Midbrain (tissue), 1 donor: ENCODE results near the gene APOC3.
A peak's percentile ranks its signal among the peaks of the same experiment; 100 is the strongest.

Experiments
- DNase-seq: peaks from one replicate; lab custom pipeline; 2025; lab: John Stamatoyannopoulos, UW

Gene APOC3

DNA sequence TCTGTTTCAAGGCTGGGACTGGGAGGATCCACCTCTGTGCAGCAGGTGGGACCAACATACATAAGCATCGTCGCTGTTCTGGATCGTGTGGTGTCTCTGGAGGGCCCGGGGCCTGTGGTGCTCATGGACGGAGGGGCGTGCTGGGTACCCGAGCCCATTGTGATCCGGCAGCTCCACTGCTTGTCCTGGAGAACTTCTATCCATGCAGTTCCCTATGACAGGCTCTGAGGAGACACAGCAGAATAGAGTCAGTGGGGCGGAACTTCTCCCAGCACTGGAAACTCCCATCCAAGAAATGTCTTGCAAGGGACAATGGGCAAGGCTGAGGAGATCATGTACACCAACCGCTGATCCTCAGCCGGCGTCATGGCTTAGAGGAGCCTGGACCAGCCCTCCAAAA lies 19.4 kb downstream of the APOC3 start:
- DNase-seq: no peak

DNA sequence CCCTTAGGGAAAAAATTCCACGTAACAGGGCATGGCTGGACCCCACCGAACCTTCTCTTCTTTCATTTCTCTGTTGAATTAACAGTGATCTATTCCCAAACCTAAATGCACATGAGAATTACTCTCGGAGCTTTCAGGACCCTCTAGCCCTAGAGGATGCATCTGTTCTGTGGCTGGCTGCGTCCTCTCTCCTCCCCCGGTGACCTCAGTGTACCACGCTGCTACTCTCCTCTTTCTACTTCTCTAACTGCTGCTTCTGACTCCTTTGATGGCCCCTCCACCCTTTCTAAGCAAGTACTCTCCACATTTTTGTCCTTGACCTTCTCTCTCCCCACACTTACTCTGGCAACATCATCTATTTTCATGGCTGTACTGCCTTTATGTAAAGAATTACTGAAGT lies 19.8 kb downstream of the APOC3 start:
- DNase-seq: no peak

DNA sequence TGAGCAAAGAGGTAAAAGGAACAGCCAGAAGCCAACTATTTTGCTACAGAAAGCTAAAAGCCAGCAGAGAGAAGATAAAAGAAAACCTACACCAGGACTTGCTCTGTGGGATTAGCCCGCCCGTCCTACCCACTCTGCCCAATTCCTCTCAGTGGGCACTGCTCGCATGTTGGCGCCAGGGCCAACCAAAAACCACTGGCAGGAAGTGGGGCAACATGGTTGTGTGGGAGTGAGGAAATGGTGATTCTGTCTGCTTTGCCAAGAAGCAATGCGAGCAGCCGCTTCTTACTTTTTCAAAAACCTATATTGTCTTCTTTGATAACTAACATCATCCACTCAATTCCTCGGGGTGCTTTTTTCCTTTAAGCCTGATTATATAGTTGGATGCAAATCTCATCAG lies 21.9 kb downstream of the APOC3 start:
- no peak for DNase-seq

DNA sequence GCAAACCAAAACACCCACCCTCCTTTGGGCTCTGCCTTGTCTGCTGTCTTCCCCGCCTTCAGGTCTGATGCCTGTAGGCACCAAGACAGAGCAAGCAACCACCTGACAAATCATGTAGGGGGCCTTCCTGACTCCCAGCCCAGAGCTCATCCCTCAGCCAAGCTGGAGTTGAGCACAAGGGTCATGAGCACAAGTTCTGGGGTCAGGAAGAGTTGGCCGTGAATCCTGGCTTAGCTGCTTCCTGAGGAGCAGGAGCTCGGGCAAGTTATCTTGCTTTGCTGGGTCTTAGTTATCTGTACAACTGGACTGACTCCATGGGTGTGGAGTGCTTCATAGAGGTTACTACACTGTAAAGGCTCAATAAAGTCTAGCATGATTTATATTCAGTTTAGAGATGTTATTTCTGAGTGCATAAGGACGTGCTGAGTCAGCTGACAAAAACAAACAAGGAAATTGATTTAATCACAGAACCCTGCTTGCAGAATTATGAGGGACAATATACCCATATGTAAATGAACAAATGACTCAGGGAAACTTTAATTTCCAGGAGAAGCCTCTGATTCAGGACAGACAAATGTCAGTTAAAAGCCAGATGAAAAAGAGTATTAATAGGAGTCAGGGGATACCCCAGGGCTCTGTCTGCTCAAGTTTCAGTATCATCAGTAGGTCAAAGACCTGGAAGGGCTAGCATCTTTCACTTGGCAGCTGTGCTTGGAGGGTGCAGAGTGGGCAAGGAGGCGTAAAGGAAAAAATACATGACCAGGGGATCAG lies 22.7 kb downstream of the APOC3 start:
- DNase-seq: no peak

DNA sequence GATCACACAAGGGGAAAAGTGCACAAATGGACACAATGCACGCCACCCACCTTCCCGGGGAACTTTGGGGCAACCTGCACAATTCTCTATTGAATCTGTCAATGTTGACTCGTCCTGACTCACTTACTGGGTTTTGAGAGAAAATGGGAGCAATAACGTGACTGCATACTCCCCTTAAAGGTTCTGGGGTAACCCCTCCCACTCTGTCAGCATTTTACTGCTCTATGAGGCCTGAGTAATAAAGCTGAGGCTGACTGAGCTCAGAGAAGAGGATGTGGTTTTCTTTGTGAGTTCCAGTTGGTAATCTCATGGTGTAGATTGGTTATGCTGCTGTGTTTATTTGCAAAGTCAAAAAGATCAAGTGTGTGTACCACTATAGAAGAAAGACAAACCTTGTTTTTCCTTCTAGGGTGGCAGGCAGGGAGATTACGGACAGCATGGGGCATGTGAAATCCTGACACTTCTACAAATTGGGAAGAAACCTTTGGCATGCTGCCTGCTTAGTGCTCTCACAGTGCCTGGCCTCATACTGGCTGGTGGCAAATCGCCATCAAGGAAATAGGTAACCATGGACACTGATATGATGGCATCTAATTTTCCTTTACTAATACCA lies 23.9 kb downstream of the APOC3 start:
- no peak for DNase-seq

DNA sequence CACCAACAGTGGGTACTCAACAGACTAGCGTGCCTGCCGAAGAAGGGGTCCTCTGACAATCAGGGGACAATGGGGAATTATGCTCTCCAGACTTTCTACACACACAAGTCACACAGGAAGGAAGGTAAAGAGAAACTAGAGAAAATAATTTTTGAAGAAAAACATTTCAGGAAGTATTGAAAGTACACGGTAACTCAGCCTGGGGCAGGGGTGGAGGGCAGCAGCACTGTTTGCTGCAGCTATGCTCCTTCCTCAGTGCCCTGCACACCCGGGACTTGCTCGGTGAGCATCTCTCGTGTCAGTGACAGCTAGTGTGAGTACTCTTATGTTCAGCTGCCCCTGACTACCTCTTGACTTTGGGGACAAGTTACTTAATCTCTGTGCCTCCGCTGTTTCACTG lies 25.7 kb downstream of the APOC3 start:
- DNase-seq: no peak

DNA sequence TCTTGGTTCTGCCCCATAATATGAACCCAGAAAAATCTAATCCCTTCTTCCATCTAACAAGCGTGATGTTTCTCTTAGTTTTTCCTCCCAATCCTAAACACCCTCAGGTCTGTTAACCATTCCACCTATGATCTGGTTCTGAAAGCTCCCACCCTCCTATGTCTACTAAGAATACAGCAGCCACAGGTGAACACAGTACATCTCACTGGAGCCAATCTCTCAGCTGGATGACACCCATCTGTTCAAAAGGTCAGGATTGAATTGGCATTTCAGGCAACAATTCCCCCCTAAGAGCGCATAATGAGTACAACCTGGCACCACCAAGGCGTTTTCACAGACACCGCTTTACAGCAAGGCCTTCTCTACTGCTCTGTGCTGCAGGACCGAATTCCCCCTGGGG lies 26.7 kb downstream of the APOC3 start:
- DNase-seq: no peak

DNA sequence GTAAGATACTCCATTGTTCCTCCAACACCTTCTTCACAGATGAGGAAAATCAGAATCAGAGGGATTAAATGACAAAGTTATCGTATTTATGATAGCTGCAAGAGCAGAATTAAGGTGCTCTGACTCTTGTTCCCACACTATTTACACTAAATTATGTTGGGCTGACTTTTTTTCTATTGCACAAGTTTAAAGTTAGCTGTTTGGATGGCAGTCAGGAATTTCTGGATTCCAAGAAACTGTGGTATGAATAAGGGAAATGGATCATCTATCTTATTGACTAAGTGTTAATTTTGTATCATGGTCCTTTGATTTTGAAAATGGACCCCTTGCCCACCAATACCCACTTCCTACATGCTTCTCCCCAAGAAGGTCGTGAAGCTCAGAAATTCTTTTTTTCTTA lies 27.6 kb downstream of the APOC3 start:
- DNase-seq: no peak

DNA sequence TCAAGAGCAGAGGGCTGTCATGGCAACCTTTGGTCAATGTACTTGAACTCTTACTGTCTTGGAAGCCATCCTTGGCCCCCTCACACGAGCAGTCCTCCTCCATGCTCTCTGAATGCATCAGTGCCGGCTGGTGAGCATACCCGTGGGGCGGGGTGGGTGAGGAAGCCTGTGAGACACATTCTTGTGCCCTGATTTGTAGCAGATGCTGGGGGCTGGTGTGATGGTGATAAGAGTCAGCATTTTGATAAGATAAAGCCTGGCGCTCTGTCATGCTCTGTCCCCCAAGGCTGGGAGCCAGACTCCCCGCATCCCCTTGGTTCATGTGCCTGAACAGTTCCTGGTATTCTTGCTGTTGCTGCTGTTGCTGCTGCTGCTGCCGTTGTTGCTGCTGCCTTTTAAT lies 28.2 kb downstream of the APOC3 start:
- DNase-seq: no peak

DNA sequence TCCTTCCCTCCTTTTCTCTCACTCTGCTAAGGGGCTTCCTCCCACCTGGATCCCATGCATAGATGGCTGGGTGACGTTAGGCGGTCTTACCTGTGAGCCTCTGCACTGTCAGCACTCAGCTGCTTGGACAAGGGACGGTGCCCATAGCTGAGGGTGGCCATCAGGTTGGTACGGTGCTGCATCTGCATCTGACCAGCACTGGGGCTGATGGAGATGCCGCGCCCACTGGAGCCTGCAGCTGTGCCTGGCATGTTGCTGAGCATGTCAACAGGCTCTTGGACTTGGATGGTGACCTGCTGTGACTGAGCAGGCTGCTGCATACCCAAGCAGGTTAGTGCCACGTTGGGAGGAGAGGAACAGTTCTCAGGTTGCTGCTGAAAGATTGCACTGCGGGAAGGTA lies 29.5 kb downstream of the APOC3 start:
- DNase-seq: no peak

DNA sequence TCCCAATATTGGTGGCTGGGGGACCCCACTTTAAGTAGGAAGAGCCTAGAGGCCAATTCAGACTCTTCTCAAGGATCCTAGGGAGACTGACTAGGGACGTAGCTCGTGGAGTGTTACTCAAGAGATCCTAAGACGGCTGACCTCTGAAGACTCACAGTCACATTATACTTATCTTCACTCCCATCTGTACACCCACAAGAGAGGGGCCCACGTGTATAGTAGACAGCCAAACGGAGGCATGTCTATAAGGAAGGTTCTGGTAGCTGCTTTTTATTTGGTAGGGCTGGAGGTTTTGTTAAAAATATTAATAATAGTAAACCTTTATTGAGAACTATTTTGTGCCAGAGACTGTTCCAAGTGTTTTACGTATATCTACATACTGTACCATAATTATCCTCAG lies 30.6 kb downstream of the APOC3 start:
- no peak for DNase-seq

DNA sequence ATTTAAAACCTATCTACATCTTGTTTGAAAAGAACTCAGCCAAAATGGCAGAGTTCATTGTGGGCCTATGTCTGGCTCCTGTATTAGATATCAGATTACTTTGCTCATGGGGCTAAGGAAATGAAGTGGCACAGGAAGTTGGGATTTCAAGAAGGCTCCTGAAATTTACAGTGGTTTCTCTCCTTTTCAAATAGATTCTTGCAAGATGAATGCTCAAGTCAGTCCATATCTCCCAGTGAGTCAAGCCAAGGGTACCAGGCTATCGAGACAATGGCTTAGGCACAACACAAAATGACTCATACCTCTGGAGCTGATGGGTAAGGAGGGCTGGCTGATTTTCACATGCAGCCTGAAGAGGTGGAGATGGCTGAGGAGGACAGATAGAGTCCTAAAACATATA lies 31.8 kb downstream of the APOC3 start:
- DNase-seq: no peak

DNA sequence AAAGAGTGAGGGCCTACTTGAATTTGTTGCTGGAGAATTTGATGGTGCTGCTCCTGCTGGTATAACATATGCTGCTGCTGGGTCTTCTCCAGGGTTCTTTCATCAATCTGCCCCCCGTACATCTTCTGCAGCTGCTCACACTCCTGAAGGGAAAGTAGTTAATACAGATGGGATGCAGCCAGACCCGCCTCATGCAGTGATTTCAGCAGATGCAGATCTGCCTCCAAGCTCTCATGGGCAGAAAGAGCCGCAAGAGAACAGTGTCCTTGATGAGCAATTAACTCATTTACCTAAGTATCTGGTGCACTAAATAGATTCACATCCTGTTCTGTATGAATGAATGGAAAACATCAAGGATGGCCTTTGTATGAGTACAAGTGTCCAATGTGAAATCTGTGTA lies 32.5 kb downstream of the APOC3 start:
- no peak for DNase-seq

DNA sequence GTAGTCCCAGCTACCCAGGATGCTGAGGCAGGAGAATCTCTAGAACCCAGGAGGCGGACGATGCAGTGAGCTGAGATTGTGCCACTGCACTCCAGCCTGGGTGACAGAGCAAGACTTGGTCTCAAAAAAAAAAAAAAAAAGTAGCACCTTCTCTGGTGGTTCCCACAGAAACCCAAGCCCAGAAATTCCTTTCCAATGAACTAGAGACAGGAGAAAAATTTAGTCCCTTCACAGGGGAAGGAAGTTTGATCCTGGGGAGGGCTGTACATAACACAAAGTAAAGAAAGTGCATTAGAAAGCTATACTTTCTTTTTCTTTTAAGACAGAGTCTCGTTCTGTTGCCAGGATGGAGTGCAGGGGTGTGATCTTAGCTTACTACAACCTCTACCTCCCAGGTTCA lies 33.2 kb downstream of the APOC3 start:
- DNase-seq: no peak

DNA sequence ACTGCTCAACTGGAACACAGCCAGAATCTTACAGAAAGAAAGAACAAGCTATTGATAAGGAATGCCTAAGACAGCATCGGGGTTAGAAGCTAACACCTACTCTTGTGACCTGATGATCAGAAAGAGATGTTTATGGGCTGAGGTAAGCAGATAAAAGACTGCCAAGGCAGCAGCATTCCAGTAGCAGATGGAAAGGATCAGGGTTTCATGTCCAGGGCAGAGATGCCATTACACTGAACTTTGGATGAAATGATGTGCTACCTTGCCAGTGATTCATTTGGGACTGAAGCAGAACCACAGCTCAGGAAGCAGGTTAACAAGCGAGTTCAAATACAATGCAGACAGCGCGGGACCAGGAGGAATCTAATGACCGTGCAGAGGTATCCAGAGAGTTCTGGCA lies 34.8 kb downstream of the APOC3 start:
- no peak for DNase-seq

DNA sequence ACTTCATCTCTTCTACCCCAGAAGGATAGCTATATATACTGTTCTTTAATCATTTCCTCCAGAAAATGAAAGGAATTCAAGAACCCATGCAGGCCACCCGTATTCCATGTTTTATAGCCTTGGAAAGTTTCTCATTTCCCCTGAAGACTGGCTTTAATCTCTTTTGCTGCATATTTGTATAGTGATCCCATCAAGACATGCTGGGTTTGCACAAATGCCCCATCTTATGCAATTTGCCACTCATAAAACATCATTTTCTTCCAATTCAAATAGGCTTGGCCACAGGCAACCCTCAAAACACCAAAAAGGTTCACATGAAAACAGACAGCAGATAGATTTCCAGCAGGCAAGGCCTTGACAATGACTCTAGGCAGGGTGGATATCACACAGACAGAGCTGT lies 36.0 kb downstream of the APOC3 start:
- DNase-seq: no peak

DNA sequence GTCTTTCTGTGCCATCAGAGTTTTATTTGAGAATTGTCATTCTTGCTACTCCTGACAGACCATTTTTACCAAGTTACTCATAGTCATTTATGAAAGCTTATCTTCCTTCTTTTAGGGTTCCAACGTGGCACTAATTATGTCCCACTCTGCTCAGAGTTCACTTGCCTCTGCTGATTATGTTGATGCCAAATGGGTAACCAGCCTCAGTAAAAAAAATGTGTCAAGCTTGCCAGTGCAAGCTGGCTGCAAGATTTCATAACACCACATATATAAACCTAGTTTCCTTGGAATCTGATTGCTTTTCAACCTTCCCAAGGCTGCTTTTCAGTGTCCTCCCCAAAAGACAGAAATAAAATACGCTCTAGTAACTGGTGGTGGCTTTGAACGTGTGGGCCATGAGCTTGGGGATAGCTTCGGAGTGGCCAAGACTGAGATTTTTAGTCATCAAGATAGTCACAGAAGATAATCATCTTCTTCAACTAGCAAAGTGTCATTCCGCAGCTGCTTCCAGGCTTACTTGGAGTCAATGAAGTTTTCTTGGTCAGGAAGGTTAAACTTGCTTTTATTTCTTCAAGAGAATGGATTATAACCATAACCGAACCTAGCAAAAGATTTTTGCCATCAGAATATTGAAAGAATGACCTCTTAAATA lies 37.2 kb downstream of the APOC3 start:
- no peak for DNase-seq

DNA sequence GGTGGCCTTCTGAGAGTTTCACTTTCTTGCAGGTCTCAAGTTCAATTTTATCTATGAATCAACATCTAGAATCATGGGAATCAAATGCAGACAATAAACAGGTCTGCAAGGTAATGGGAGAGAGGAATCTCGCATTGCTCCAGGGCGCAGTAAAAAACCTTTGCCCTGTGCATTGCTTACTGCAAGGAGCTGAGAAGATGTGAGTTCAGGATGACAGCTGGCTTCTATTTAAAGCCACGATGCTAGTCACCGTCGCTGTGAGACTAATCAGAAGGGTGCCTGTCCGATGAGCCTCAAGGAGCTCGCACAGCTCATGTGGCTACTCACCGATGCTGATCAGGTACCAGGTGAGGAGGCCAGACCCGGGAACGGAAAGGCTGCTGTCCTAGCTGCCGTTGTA lies 37.9 kb downstream of the APOC3 start:
- no peak for DNase-seq

DNA sequence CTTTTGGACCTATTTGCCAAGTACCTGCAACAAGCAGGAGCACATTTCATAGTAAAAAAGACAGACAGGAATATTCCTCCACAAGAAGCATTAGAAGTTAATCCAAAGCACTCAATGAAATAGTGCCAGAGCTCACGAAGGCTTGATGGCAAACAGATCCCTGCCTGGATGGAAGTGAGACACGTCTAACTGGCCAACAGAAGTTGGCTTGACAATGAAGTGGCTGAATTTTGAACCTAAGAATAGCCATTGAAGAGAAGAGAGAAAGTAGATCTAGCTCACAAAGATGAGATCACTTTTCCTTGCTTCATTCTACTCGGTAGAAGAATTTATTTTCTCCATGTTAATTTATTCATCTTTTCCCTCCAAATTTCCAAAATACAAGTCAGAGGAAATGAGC lies 38.4 kb downstream of the APOC3 start:
- DNase-seq: no peak

DNA sequence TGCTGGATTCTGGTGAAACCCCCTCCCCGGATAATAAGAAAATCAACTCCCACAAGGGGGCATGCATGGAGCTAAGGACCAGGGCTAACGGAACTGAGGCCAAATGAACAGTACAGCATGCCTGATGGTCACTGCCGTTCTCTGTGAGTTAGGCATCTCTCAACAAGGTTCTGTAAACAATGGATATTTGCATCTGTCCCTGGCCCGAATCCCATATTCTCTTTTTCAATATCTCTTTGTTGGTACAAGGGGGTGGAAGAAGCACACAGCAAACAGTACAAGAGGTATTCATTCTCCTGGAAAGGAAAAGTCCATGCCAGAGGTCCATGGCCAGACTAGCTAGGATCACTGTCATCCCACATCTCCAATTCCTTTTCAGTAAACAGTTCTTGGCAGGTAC lies 39.9 kb downstream of the APOC3 start:
- DNase-seq: peak; percentile 60

DNA sequence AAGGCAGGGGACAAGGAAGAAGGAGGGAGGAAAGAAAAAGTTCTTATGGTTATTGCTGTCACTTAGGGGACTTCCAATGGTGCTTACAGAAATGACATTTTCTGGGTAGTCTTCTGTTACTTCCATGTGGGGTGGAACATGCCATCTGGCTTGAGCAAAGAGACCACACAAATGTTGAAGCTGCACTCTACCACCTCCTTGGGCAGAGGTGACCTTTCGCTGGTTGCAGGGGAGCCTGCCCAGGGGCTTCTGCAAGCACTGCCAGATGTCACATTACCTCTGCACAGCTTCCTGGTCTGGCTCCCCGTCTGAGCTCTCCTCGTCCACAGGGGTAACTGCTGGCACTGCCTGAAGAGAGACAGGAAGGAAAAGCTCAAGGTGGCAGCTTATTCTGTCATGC lies 40.3 kb downstream of the APOC3 start:
- no peak for DNase-seq

DNA sequence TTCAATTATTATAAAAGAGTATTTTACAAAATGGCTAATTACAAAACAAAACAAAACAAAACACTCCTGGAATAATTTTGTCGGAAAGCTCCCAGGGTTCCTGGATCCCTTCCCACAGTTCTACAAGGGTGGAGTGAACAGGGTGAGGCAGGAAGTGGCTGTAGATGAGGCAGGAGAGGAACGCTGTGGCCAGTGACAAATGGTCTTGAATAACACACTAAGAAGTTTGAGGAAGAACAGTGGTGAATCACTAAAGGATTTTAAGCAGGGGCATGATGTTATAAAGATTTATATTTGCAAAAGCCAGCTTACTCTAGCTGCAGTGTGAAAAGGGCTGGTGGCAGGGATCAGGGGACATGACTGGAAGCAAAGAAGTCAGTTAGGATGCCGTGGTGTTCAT lies 41.5 kb downstream of the APOC3 start:
- DNase-seq: no peak

DNA sequence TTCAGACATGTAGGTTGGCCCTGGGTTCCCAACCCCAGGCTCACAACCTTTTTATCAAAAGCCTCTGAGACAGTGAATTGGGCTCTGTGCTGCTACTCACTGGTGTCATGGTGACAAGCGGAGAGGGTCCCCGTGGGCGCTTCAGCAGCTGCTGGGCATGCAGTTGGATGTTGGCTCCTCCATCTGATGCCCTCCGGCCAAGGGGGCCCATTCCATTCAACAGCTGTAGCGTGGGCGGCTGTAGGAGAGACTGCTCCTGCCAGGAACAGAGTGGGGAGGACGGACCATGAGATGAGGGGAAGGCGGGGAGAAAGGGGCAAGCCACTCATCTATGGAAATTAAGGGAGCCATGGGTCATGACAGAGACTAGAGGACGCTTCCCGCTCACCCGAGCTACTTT lies 43.7 kb downstream of the APOC3 start:
- DNase-seq: no peak

DNA sequence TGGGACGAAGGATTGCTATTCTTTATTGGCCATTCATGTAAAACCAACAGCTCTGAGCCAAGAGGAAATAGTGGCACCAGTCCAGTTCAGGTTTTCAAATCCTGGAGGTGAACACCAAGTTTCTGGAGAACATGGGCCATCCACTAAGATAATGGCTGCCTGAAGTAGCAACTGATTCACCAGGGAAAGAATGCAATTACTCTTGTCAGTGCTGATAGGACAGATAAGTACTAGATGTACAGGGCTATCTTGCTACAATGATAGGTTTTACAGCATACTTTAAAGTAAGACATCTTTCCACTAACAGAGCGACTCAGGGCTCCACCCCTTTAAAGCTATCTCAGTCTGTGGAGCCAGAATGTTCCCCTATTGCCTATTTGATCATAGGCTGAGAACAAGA lies 44.5 kb downstream of the APOC3 start:
- no peak for DNase-seq
